Calu3 (cell line): ENCODE results near the gene CCDC106. TPM values are rescaled to one million over a fixed set of nuclear protein-coding genes. Genes with fewer than 3 reads are reported as not detected.

Source experiments
- Bru-seq: library from RNA; stranded (reverse); fragments of 400-500 nt; gene quantifications from one replicate; lab custom pipeline; 2021; lab: Mats Ljungman, UMichigan
- BruChase-seq, 2 experiments: library from RNA; stranded (reverse); fragments of 400-500 nt; gene quantifications; one replicate each; lab custom pipeline; 2021; lab: Mats Ljungman, UMichigan
- BruUV-seq: library from RNA; stranded (reverse); fragments of 400-500 nt; replicated peaks from 2 replicates; lab custom pipeline; 2021; lab: Mats Ljungman, UMichigan
- CTCF ChIA-PET: fragments of 300-600 bp; sonication (Branson Sonifier 250); formaldehyde crosslinking; loops from one replicate; lab custom pipeline; 2022; ENCODE audit warnings: antibody characterized with exemption; lab: Charles Lee
- DNase-seq: peaks from one replicate; pipeline ENCODE4 v3.0.0; 2022
- H3K27ac Mint-ChIP-seq: one replicate; pipeline ENCODE4 v1.8.0; 2022; ENCODE audit warnings: mixed read lengths; ENCODE audit not compliant: unreplicated experiment
- H3K27me3 Mint-ChIP-seq: one replicate; pipeline ENCODE4 v1.8.0; 2022; ENCODE audit warnings: mixed read lengths; ENCODE audit not compliant: unreplicated experiment
- H3K36me3 Mint-ChIP-seq: one replicate; pipeline ENCODE4 v1.8.0; 2022; ENCODE audit warnings: mild to moderate bottlenecking, moderate library complexity, mixed read lengths; ENCODE audit not compliant: insufficient read depth, unreplicated experiment
- H3K4me1 Mint-ChIP-seq: one replicate; pipeline ENCODE4 v1.8.0; 2022; ENCODE audit warnings: mild to moderate bottlenecking, low read depth, mixed read lengths; ENCODE audit not compliant: unreplicated experiment
- H3K4me3 Mint-ChIP-seq: one replicate; pipeline ENCODE4 v1.8.0; 2022; ENCODE audit warnings: mild to moderate bottlenecking, low read depth, moderate library complexity, mixed read lengths; ENCODE audit not compliant: unreplicated experiment
- H3K9me3 Mint-ChIP-seq: one replicate; pipeline ENCODE4 v1.8.0; 2022; ENCODE audit warnings: low read depth, mixed read lengths; ENCODE audit not compliant: unreplicated experiment
- CTCF ChIP-seq: fragments of 200-600 bp; IDR thresholded peaks from one replicate; pipeline ENCODE4 v1.8.0; 2022; ENCODE audit warnings: antibody characterized with exemption; ENCODE audit not compliant: unreplicated experiment
- intact Hi-C: fragments of 100-400 bp; cut with micrococcal nuclease; formaldehyde crosslinking; loops from one replicate; pipeline ENCODE4 v1.10.0; 2022; ENCODE audit not compliant: unreplicated experiment
- long read RNA-seq: library from polyadenylated mRNA; stranded (forward); transcript quantifications from one replicate; pipeline ENCODE4 v2.0.0, GENCODE V29; 2022
- total RNA-seq: library from RNA; stranded (reverse); gene quantifications from 2 replicates; pipeline ENCODE4 v1.2.3, GENCODE V29; 2022

The CCDC106 gene
- total RNA-seq = 12.7 and 18.3 TPM in 2 replicates
- Bru-seq, nascent RNA = percentile 34 among the genes with signal in this experiment
- BruChase-seq, experiment 1, labeled RNA remaining after a 6-hour chase = percentile 53 among the genes with signal in this experiment
- percentile 41 among the genes with signal in this experiment for BruChase-seq, experiment 2, labeled RNA remaining after a 2-hour chase
- long read RNA-seq, transcript CCDC106-202 (5 exons, 2,162 nt) = major isoform, 8 of 18 reads
- long read RNA-seq, transcript CCDC106-201 (6 exons, 1,546 nt) = minor isoform, 7 of 18 reads
- long read RNA-seq, partial matches to known transcripts = 0 of 18 reads
- long read RNA-seq, other reads (novel, unspliced or antisense) = 1 of 18 reads

DNA sequence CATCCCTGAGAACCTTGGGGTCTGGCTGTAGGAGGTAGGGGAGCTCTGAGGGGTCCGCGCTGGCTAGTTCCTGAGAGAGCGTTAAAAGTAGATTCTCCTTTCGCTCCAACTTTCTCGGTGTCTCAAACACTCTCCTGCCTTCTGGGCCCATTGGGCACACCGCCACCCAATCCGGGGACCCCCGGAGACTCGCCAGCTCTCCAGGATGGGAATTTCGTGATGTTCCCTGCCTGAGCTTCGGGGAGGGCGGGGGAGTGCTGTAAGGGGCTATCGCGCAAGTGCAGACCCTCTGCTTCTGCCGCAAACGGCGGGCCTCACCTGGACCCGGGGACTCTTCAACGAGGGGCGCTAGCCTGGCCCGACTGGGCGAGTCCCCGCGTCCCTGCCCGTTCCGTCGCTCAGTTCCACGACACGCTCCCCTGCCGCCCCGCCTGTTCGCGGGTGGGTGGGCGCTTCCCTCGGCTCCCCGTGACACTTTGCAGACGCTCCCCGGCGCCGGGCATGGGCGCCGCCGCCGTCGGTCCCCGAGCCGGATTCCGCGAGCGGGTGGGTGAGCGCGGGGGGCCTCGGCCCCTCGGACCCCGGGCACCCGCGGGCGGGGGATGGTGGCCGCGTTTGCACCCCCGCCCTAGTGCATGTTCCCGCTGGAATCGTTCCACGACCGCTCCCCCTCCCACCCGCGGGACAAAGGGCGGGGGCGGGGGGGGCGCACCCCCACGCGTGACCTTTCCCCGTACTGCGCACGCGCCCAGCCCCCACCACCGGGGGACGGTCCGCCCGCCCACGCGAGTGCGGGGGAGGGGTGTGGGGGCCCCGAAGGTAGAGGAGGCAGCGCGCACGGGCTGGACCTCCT is at the start of gene CCDC106:
CCDC106 (plus strand) TSS at position 481 of the 853 bp plus-strand sequence. CDS start 835 bp downstream, outside the sequence.
- TF ChIP-seq CTCF = no peak
- no TSS peak for BruUV-seq
- H3K36me3 Mint-ChIP-seq = peaks cover 72% of the 10 kb centered on the region
- peak within 1 kb of the TSS; percentile 81 for H3K27ac Mint-ChIP-seq
- H3K4me3 Mint-ChIP-seq = peak within 1 kb of the TSS; percentile 87
- H3K4me1 Mint-ChIP-seq = peaks cover 18% of the 10 kb centered on the region
- H3K9me3 Mint-ChIP-seq = no peaks in the 10 kb centered on the region
- intact Hi-C loops = no loop called here
- DNase-seq = peak; percentile 73
- CTCF ChIA-PET = interaction anchor here (0.6 to 1.2 kb wide), 4 partner anchors 9 to 58 kb away, joined by 3 to 5 read pairs (median 4); no protein-coding TSS in a partner anchor
- H3K27me3 Mint-ChIP-seq = no peaks in the 10 kb centered on the region

GRCh38 chr19:55598719-55599467 is 49.1 kb upstream of the CCDC106 start:
- peak overlapping the region; percentile 94 for H3K27ac Mint-ChIP-seq
- intact Hi-C loops = loop anchor here (2.0 to 5.0 kb wide), 2 partner anchors 52 to 82 kb away; partner anchors contain the start of gene SBK3
- DNase-seq = peak; percentile 98
- no peak for TF ChIP-seq CTCF
- H3K27me3 Mint-ChIP-seq = no peaks in the 10 kb centered on the region
- CTCF ChIA-PET = interaction anchor here (0.6 to 1.6 kb wide), 16 partner anchors 12 to 1215 kb away, joined by 3 to 9 read pairs (median 4); partner anchors contain the start of gene ZNF579
- BruUV-seq = no TSS peak
- peak overlapping the region; percentile 87 for H3K4me3 Mint-ChIP-seq
- H3K4me1 Mint-ChIP-seq = peaks cover 15% of the 10 kb centered on the region
- H3K9me3 Mint-ChIP-seq = no peaks in the 10 kb centered on the region
- peaks cover 79% of the 10 kb centered on the region for H3K36me3 Mint-ChIP-seq

DNA sequence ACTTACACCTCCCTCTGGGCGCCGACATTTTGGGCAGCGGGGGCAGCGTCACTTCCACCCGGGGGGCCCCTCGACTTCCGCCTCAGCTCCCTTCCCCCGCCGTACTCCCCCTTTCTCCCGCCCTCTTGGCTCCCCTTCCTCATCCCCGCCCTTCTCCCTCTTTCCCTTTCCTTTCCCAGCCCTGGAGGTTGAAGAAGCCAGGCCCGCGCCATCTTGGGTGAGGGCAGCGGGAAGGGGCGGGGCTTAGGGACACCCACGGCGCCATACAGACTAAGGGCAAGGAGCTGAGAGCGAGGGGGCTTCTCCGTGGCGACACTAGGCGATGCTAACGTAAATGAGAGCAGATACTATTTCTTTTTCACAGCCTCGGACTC is 48.6 kb upstream of the CCDC106 start, which contains the start of gene FIZ1:
FIZ1 (minus strand) TSS at position 50 of the 374 bp plus-strand sequence. CDS start 1,652 bp downstream, outside the sequence.
- Mint-ChIP-seq H3K36me3 (peaks cover 83% of the 10 kb centered on the region), H3K27ac (peak within 1 kb of the TSS; percentile 94), H3K4me3 (peak within 1 kb of the TSS; percentile 87), H3K4me1 (peaks cover 19% of the 10 kb centered on the region), H3K27me3 (no peaks in the 10 kb centered on the region), H3K9me3 (no peaks in the 10 kb centered on the region)
- intact Hi-C loops = loop anchor here (2.0 to 5.0 kb wide), 2 partner anchors 52 to 83 kb away; partner anchors contain the start of gene SBK3
- BruUV-seq = no TSS peak
- peak; percentile 99 for DNase-seq
- CTCF ChIA-PET = interaction anchor here (0.6 to 1.6 kb wide), 18 partner anchors 12 to 1215 kb away, joined by 3 to 9 read pairs (median 3); partner anchors contain the start of gene ZNF579
- no peak for TF ChIP-seq CTCF
